SK-N-DZ (cell line): ENCODE results near the gene TRAPPC10.
"Not testable (repeated sequence)": the region's sequence is repeated elsewhere in the genome, so short reads cannot be mapped to it uniquely, and the experiment has no call there.

Experiments
- DNase-seq: peaks from one replicate; pipeline ENCODE4 v3.0.0-alpha.2; 2015; ENCODE audit warnings: low spot score

Gene TRAPPC10

GRCh38 chr21:44086636-44087425 is 74.7 kb downstream of the TRAPPC10 start:
- DNase-seq, result no peak

GRCh38 chr21:44087426-44088400 is 75.6 kb downstream of the TRAPPC10 start:
- no peak for DNase-seq

- no peak for DNase-seq
These were observed 76.3 kb downstream of the TRAPPC10 start for GRCh38 chr21:44088401-44088780.

- no peak for DNase-seq
These were observed 77.1 kb downstream of the TRAPPC10 start for GRCh38 chr21:44089001-44089911.

GRCh38 chr21:44090325-44090724 is 78.2 kb downstream of the TRAPPC10 start:
- DNase-seq, result no peak

- DNase-seq, result no peak
These were observed 80.1 kb downstream of the TRAPPC10 start for GRCh38 chr21:44092211-44092610.

GRCh38 chr21:44093761-44094160 is 81.7 kb downstream of the TRAPPC10 start:
- no peak for DNase-seq

GRCh38 chr21:44094832-44095231 is 82.7 kb downstream of the TRAPPC10 start:
- DNase-seq, result no peak

GRCh38 chr21:44098507-44098906 is 86.4 kb downstream of the TRAPPC10 start:
- DNase-seq, result not testable (repeated sequence)

GRCh38 chr21:44098964-44099363 is 86.9 kb downstream of the TRAPPC10 start:
- DNase-seq, result not testable (repeated sequence)

GRCh38 chr21:44107026-44107501 is 95.0 kb downstream of the TRAPPC10 start, which contains the start of gene PWP2:
Gene PWP2, plus strand, starts transcription at chr21:44107399. Its CDS starts 18 bp downstream, at chr21:44107417.
- DNase-seq, result not testable (repeated sequence)

GRCh38 chr21:44107589-44107988 is 95.5 kb downstream of the TRAPPC10 start:
- DNase-seq, result not testable (repeated sequence)

- DNase-seq, result not testable (repeated sequence)
These were observed 101.7 kb downstream of the TRAPPC10 start for GRCh38 chr21:44113702-44114371.

- not testable (repeated sequence) for DNase-seq
These were observed 110.0 kb downstream of the TRAPPC10 start for GRCh38 chr21:44122131-44122530.

- DNase-seq, result not testable (repeated sequence)
These were observed 115.7 kb downstream of the TRAPPC10 start for GRCh38 chr21:44127827-44128226.

GRCh38 chr21:44133715-44134057 is 121.6 kb downstream of the TRAPPC10 start:
- not testable (repeated sequence) for DNase-seq

- DNase-seq, result not testable (repeated sequence)
These were observed 122.6 kb downstream of the TRAPPC10 start for GRCh38 chr21:44134732-44135131.

GRCh38 chr21:44138039-44138438 is 125.9 kb downstream of the TRAPPC10 start:
- not testable (repeated sequence) for DNase-seq

GRCh38 chr21:44139787-44140551 is 127.9 kb downstream of the TRAPPC10 start:
- not testable (repeated sequence) for DNase-seq

GRCh38 chr21:44140552-44140932 is 128.4 kb downstream of the TRAPPC10 start:
- DNase-seq, result not testable (repeated sequence)
